Type B pancreatic cell (in vitro differentiated cells): Measurements from ENCODE around the gene SND1. TPM values are rescaled to one million over a fixed set of nuclear protein-coding genes. Genes with fewer than 3 reads are reported as not detected.

Experiments
- DNase-seq: peaks from one replicate; pipeline ENCODE4 v3.0.0; 2021; ENCODE audit warnings: mixed read lengths; ENCODE audit not compliant: unreplicated experiment; ENCODE audit errors: extremely low spot score
- H3K27ac Mint-ChIP-seq: 2 replicates; pipeline ENCODE4 v1.8.0; 2021; ENCODE audit warnings: mild to moderate bottlenecking, mixed read lengths
- H3K27me3 Mint-ChIP-seq: 2 replicates; pipeline ENCODE4 v1.8.0; 2021; ENCODE audit warnings: mixed read lengths
- H3K36me3 Mint-ChIP-seq: 2 replicates; pipeline ENCODE4 v1.8.0; 2021; ENCODE audit warnings: mixed read lengths
- H3K4me1 Mint-ChIP-seq: one replicate; pipeline ENCODE4 v1.8.0; 2021; ENCODE audit warnings: mixed read lengths; ENCODE audit not compliant: unreplicated experiment
- H3K4me3 Mint-ChIP-seq: 2 replicates; pipeline ENCODE4 v1.8.0; 2021; ENCODE audit warnings: mild to moderate bottlenecking, mixed read lengths
- H3K9me3 Mint-ChIP-seq: 2 replicates; pipeline ENCODE4 v1.8.0; 2021; ENCODE audit warnings: mixed read lengths
- total RNA-seq: library from RNA; stranded (reverse); gene quantifications from 2 replicates; pipeline ENCODE4 v1.2.1, GENCODE V29; 2021; ENCODE audit warnings: low replicate concordance
- TF ChIP-seq, protein P1 (sequence below): fragments of 200-600 bp; sonication (generic); conservative IDR thresholded peaks from 2 replicates; pipeline ENCODE4 v1.5.0; 2021; ENCODE audit warnings: antibody characterized with exemption, mild to moderate bottlenecking

The SND1 gene
- total RNA-seq, 1 donor from 2014 or later = 199 TPM

DNA sequence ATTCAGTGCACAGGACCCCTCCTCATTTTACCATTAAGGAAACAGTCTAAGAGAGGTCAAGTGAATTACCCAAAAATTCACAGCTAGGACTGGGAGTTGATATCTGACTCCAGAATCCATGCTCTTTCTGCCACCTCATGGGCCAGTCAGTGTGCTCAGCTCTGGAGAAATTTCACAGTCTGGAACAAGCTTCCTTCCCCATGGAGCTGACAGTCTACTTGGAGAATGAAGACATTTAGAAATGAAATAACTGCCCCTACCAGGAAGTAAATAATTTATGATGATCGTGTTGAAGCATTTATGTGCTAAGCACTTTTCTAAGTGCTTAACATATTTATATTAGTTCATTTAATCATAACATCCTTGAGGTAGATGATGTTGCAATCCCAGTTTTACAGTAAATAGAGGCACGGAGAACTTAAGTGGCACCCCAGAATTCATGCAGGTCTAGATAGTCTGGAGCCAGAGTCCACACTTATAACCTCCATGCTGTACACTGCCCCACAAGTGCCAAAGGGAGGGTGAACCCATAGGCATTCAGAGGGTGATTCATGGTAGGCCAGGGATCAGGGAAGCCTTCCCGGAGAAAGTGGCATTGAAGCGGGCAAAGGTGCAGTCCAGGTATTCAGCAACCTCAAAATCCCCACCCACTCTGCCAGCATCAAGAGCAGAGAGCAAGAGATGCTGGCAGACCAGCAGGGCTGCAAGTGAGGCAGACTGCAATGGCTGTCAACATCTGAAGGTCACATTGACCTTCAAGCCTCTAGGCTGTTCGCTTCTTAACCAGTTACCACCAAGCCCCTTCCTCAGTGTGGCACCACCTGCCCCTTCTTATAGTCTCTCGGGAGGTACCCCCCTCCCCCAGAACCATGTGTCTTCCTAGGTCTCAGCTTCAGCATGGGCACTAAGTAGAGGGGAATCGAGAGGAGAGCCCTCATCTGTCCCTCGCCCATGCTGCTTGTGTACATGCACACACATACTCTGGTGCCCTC is 417.7 kb downstream of the SND1 start:
- no peak overlapping the region for H3K27ac Mint-ChIP-seq
- H3K4me1 Mint-ChIP-seq = no peaks in the 10 kb centered on the region
- DNase-seq = no peak
- H3K4me3 Mint-ChIP-seq = no peak overlapping the region
- no peaks in the 10 kb centered on the region for H3K27me3 Mint-ChIP-seq
- TF ChIP-seq, protein P1, sequence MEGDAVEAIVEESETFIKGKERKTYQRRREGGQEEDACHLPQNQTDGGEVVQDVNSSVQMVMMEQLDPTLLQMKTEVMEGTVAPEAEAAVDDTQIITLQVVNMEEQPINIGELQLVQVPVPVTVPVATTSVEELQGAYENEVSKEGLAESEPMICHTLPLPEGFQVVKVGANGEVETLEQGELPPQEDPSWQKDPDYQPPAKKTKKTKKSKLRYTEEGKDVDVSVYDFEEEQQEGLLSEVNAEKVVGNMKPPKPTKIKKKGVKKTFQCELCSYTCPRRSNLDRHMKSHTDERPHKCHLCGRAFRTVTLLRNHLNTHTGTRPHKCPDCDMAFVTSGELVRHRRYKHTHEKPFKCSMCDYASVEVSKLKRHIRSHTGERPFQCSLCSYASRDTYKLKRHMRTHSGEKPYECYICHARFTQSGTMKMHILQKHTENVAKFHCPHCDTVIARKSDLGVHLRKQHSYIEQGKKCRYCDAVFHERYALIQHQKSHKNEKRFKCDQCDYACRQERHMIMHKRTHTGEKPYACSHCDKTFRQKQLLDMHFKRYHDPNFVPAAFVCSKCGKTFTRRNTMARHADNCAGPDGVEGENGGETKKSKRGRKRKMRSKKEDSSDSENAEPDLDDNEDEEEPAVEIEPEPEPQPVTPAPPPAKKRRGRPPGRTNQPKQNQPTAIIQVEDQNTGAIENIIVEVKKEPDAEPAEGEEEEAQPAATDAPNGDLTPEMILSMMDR = no peak
- H3K36me3 Mint-ChIP-seq = peaks cover 4% of the 10 kb centered on the region
- H3K9me3 Mint-ChIP-seq = no peaks in the 10 kb centered on the region

- Mint-ChIP-seq H3K27ac (no peak overlapping the region), H3K27me3 (no peaks in the 10 kb centered on the region), H3K4me3 (no peak overlapping the region), H3K9me3 (no peaks in the 10 kb centered on the region), H3K36me3 (peaks cover 4% of the 10 kb centered on the region), H3K4me1 (no peaks in the 10 kb centered on the region)
- no peak for DNase-seq
- TF ChIP-seq, protein P1 = no peak
Observed at GRCh38 chr7:128071376-128071775, 419.4 kb downstream of the SND1 start.

DNA sequence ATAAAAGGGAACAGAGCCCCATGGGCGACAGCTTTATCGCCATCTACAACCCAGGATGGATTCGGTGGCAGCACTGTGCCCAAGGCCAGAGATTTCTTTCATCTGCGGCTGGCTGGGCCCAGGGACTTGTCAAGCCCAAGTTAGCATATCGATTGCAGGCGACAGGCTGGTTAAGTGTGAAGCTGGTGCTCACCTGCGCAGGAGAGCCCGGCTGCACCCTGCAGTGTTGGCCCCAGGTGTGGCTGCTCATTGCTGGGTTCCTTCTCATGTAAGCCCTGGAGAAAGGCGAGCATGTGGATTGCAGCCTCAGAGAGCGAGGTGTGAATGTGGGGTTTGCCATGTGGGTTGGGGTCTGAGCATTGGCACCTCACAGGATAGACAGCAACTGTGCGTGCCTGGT is 419.8 kb downstream of the SND1 start:
- Mint-ChIP-seq H3K27ac (peak overlapping the region; percentile 43), H3K4me3 (no peak overlapping the region), H3K9me3 (no peaks in the 10 kb centered on the region), H3K27me3 (no peaks in the 10 kb centered on the region), H3K4me1 (no peaks in the 10 kb centered on the region), H3K36me3 (peaks cover 4% of the 10 kb centered on the region)
- no peak for DNase-seq
- TF ChIP-seq, protein P1 = no peak

DNA sequence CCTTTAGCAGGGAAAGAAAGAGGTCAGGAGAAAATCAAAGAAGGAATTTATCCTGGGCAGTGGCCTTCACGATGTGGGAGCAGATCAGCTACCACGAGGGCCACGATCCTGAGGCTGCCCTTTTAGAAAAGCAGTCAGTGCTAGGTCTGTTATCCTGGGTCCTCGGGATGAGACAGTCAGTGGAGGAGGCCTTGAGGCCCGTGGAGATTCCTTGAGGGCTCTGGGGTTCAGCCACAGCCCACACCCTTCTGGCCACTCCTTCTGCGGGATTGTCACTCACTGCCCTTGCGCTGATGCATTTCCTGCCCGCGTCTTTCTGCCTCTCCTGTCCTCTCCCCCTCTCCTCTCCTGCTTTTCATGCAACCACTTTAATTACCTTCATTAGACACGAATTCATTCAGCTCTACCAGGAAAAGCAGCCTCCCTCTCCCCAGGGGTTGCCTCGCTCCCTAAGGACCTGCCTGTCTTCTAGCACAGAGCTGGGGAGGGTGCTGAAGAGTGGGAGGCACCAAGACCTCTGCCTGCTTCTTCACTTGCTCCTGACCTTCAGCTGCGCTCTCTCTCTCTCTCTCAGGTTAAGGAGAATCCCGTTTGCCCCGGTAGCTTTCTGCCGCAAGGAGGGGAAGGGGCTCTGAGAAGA is 421.8 kb downstream of the SND1 start:
- Mint-ChIP-seq H3K27me3 (no peaks in the 10 kb centered on the region), H3K36me3 (peaks cover 4% of the 10 kb centered on the region), H3K4me1 (no peaks in the 10 kb centered on the region), H3K27ac (no peak overlapping the region), H3K4me3 (no peak overlapping the region), H3K9me3 (no peaks in the 10 kb centered on the region)
- DNase-seq = no peak
- TF ChIP-seq, protein P1 = no peak

DNA sequence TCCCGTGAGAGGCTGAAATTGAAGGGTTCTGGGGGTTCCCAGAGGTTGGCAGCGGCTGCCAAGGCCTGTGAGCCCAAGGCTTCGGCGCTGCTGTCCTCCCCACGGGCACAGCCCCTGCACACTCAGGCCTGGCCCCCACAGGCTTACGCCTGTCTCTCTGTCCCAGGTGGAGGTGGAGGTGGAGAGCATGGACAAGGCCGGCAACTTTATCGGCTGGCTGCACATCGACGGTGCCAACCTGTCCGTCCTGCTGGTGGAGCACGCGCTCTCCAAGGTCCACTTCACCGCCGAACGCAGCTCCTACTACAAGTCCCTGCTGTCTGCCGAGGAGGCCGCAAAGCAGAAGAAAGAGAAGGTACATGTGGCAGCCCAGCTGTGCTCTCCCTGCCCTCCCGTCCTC is 422.3 kb downstream of the SND1 start:
- TF ChIP-seq, protein P1 = no peak
- Mint-ChIP-seq H3K4me1 (no peaks in the 10 kb centered on the region), H3K27ac (no peak overlapping the region), H3K4me3 (no peak overlapping the region), H3K36me3 (peaks cover 4% of the 10 kb centered on the region), H3K9me3 (no peaks in the 10 kb centered on the region), H3K27me3 (no peaks in the 10 kb centered on the region)
- no peak for DNase-seq
